ENCODE measurements around the gene SRGAP3.

DNA sequence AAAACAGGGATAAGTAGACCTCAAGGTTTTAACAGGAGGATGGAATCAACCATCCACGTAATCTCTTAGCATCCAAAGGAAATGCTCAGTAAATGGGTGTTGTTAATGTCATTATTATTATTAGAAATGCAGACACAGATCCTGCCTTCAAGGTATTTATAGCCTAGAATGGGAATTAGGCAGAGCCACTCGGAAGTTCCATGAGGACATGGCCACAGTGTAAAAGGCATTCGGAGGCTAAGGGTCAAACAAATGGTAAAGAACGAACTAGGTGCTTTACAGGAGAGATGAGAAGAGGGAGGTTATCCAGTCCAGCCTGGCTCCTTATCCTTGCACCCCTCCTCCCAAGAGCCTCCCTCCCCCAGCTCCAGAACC lies 65.0 kb downstream of the SRGAP3 start:
- no peak for TF ChIP-seq EZH2 (IDR thresholded peaks at IDR 0.05; ENCODE audit: borderline replicate concordance, low read length)
- TF ChIP-seq, protein P1, sequence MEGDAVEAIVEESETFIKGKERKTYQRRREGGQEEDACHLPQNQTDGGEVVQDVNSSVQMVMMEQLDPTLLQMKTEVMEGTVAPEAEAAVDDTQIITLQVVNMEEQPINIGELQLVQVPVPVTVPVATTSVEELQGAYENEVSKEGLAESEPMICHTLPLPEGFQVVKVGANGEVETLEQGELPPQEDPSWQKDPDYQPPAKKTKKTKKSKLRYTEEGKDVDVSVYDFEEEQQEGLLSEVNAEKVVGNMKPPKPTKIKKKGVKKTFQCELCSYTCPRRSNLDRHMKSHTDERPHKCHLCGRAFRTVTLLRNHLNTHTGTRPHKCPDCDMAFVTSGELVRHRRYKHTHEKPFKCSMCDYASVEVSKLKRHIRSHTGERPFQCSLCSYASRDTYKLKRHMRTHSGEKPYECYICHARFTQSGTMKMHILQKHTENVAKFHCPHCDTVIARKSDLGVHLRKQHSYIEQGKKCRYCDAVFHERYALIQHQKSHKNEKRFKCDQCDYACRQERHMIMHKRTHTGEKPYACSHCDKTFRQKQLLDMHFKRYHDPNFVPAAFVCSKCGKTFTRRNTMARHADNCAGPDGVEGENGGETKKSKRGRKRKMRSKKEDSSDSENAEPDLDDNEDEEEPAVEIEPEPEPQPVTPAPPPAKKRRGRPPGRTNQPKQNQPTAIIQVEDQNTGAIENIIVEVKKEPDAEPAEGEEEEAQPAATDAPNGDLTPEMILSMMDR (IDR thresholded peaks at IDR 0.05; ENCODE audit: low read length): no peak
